Mesenteric fat pad (tissue), 1 donor: ENCODE results near the gene ACTR10. TPM values are rescaled to one million over a fixed set of nuclear protein-coding genes. Genes with fewer than 3 reads are reported as not detected.

ENCODE experiments used
- DNase-seq: peaks from one replicate; pipeline ENCODE4 v3.0.0-alpha.2; 2020; ENCODE audit warnings: low spot score
- long read RNA-seq: library from polyadenylated mRNA; unstranded; transcript quantifications from one replicate; pipeline ENCODE4 v2.0.0, GENCODE V29; 2020
- total RNA-seq: library from RNA; stranded (reverse); fragmentation: NEBNext Ultra II Directional; extraction: Animal tissue kit (Norgen Biotek cat#: 25700); gene quantifications from one replicate; pipeline ENCODE4 v1.2.1, GENCODE V29; 2021
- donor health status: DM: yes; HTN: yes; CAD: no.

Gene ACTR10
- 60.0 TPM for total RNA-seq
- long read RNA-seq, transcript ACTR10-201 (13 exons, 2,419 nt): major isoform, 314 of 336 reads
- long read RNA-seq, partial matches to known transcripts: 7 of 336 reads
- long read RNA-seq, other reads (novel, unspliced or antisense): 15 of 336 reads

DNA sequence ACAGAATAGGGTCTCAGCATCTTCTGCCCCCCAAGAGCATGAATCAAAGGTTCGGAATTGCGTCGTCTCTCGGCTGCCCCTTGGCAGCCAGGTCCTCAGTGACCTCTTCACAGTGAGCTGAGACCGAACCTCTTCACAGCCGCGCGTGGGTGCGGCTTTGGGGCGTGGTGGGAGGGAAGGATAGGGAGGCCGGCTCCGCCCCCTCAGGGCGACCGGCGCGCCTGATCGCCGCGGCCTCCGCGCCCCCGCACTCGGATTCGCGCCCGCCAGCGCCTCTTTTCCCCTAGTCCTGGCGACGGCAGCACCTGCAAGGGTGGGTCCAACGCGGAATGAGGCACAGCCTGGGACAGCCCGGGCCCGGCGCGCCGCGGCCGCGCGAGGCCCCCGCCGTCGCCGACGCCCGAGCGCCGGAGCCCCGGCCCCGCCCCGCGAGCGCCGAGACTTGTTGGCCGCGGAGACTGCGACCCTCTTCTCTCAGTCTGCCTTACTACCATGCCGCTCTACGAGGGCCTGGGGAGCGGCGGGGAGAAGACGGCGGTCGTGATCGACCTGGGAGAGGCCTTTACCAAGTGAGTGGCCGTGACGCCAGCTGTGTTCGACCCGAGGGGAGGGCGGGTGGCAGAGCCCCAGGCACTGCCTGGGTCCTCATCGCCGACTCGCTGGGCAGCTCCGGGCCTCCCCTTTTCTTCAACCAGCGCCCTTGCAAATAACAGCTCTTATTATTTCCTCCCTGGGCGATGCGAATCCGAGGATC lies at the start of gene ACTR10:
Gene ACTR10, plus strand, starts transcription at position 424 of the 754 bp plus-strand sequence. Its CDS starts 69 bp downstream, at position 493.
- DNase-seq: peak; percentile 94

GRCh38 chr14:58150243-58150805 lies 49.6 kb upstream of the ACTR10 start:
- no peak for DNase-seq

- no peak for DNase-seq
These were observed 48.6 kb upstream of the ACTR10 start for GRCh38 chr14:58151133-58152013.

DNA sequence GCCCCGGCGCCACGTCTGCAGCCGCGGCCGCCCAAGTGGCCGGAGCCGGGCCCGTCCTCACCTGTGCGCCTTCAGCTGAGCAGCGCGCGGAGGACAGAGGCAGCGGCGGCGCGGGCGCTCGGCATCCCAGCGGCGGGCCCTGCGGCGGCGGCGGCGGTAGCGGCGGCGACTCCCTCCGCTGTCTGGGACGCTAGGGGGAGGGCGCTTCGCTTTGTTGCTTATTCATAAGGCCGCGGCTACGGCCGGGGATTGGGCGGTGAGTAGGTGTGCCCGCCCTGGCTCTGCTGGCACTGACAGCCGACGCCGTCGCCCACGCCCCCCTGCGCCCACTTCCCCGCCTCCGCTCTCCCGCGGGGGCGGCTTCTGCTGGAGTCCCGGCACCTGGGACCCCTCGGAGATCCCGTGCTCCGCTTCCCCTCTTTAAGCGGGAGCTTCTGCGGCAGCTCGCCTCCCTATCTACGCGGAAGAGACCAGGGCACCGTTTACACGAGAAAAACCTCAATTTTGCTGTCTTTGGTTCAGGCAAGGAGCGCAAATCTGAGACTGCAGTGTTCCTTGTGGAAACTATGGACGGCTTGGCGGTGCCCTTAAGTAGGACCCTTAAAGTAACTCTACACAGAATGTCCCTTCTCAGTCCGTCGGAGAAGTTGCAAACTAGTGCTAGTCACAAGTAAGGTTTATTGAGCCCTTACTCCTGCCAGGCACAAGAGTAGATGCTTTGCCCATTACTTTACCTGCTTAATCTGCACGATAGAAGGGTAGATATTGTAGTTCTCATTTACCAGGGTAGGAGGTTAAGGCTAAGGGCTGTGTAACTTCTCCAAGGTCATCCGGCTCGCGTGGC lies 47.7 kb upstream of the ACTR10 start, which contains the start of gene ARMH4:
Gene ARMH4, minus strand, starts transcription at position 200 of the 844 bp plus-strand sequence. CDS start 12,855 bp downstream, outside the sequence.
- DNase-seq: no peak

GRCh38 chr14:58160561-58160960 lies 39.4 kb upstream of the ACTR10 start:
- no peak for DNase-seq

GRCh38 chr14:58166005-58166983 lies 33.7 kb upstream of the ACTR10 start:
- no peak for DNase-seq

DNA sequence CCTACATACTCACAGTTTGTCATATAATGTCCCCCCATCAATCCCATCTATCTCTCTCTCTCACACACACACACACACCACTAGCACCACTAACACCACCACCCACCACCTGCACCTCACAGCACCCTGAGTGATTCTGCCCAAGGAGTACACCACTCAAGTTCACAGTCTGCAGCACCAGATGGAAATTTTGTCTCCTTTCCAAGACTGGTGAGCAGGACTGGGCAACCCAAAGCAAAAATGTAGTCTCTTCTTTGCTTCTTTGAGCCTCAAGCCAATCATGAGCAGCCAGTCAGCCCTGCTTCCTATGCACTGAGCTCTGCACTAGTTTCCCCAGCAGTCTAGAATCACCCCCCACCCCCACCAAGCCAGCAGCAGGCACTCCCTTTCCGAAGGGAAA lies 32.9 kb upstream of the ACTR10 start:
- no peak for DNase-seq

GRCh38 chr14:58167891-58168290 lies 32.1 kb upstream of the ACTR10 start:
- DNase-seq: no peak

- DNase-seq: no peak
These were observed 28.9 kb upstream of the ACTR10 start for GRCh38 chr14:58171090-58171489.

GRCh38 chr14:58177125-58177524 lies 22.8 kb upstream of the ACTR10 start:
- DNase-seq: no peak

DNA sequence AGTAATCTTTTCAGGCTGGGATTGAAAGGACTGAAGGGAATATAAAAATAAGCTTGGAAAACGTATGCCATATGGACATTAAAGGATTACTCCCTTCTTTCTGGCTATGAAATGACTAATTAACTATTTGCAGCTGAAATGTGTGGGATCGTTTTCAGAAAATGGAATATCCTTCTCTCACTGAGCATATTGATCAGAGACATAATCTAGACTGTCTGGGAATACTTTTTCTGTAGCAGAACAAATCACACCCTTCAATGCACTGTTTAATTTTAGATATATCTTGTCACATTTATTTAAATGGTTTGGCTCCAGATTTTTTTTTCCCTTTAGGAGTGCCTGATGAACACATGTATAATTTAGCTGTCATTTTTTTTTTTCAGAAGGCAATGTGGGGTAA lies 10.8 kb upstream of the ACTR10 start:
- DNase-seq: no peak

DNA sequence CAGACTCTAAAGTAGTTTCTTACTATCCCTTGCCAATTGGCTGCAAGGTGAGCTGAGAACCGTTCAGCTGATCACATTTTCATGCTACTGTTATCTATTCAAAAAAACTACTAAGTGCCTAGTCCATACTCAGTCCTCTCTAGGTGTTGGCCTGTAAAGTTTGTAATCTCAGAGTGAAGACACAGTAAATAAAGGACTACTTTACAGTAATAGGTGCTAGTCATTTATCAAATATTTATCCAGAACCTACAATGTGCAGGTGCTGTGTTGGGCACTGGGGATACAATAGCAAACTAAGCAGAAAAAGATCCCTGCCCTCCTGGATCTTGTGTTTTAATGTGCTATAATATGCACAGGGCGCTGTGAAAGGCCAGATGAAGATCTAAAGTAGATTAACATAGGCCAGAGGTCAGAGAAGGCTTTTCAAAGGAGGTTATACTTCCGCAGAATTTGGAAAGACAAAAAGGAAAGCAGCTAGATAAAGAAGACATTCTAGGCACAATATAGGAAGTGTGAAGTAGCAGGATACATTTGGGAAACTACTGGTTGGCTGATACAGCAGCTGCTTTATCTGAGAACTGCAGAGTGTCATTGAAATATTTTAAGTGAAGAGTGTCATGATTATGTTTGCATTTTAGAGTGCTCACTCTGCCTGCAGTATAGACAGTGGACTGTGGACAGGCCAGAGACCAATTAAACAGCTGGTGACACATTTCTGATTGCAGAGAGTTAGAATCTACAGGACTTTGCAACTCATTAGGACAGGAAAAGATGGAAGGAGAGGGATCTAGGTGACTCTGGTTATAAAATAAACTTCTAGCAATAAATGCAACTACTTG lies 8.0 kb upstream of the ACTR10 start:
- DNase-seq: no peak

DNA sequence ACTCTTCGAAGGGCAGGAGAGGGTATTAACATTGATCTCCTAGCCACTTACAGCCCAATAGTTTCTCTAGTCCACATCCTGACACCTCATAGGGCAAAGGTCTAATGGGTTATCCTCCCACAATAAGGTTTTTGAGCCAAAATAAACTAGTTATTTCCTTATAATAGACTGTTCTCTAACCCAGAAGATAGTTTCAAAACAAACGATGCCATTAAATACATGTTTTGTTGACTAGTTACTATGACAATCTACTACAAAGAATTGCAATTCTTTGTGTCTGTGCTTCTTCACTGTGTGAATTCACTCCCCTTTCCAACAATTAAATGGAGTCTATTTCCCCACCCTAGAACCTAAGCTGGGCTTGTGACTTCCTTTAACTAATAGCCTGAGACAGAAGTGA lies 6.4 kb upstream of the ACTR10 start:
- no peak for DNase-seq

- no peak for DNase-seq
These were observed 3.8 kb upstream of the ACTR10 start for GRCh38 chr14:58196198-58196597.

DNA sequence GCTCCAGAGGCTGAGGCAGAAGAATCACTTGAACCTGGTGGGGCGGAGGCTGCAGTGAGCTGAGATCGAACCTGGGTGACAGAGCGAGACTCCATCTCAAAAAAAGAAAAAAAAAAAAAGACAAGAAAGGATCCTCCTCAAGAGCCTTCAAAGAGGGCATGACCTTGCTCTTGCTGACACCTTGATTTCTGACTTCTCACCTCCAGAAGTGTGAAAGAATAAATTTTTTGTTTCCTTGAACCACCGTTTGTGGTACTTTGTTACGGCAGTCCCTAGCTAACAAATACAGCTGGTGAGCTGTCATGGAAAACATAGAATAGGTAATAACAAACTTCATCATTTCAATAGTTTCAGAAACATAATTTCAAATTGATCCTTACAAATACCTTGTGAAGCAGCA lies 1.9 kb upstream of the ACTR10 start:
- no peak for DNase-seq

DNA sequence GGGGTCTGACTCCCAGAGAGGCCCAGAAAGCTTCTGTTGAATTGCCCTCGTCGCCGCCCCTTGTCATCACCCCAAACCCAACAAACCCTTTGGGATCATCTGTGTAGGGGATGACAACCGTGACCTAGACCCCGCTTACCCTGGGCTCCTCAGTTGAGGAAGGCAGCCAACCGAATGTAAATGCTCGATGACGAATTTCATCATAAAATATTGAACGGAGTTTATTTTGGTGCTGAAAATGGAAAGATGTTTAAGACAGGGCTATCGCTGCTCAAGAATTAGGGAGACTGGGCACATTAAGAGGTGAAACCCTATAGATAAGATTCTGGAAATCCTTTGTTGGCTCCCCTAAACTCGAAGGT lies 512 bp downstream of the ACTR10 start:
- DNase-seq: no peak

GRCh38 chr14:58200846-58201245 lies 897 bp downstream of the ACTR10 start:
- no peak for DNase-seq

DNA sequence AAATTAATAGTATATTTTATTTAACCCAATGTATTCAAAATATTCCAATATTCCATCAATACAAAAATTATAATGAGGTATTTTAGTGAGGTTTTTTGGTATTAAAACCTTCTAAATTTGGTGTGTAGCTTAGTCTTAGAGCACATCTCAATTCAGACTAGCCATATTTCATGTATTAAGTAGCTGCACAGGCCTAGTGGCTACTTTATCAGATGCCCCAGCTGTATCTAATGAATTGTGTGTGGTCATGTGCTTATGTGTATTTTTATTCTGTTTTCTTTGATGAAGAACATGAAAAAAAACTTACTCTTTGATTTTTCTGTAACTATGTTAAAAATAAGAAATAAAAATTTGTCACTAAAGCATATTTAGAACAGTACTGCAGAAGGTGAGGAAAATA lies 13.2 kb downstream of the ACTR10 start:
- DNase-seq: no peak
